GM18505 (cell line): ENCODE results near the gene NCBP2.

Experiments used
- ATAC-seq: cut with Tn5 transposase; IDR thresholded peaks from one replicate; pipeline ENCODE4 v1.9.1; 2021; ENCODE audit not compliant: unreplicated experiment
- POLR2A ChIP-seq: IDR thresholded peaks from 4 replicates; pipeline ENCODE4 v1.6.1; 2011; ENCODE audit warnings: borderline replicate concordance; ENCODE audit not compliant: insufficient read depth, insufficient read length; ENCODE audit errors: extremely low read depth

The NCBP2 gene

GRCh38 chr3:196901768-196902167 lies 40.6 kb downstream of the NCBP2 start:
- no peak for ATAC-seq

GRCh38 chr3:196896229-196896628 lies 46.1 kb downstream of the NCBP2 start:
- no peak for ATAC-seq
- TF ChIP-seq POLR2A: no peak

More at GRCh38 chr3:196901768-196902167, 40.6 kb downstream of the NCBP2 start:
- TF ChIP-seq POLR2A: no peak

- TF ChIP-seq POLR2A: no peak
- no peak for ATAC-seq
These were observed 47.6 kb downstream of the NCBP2 start for GRCh38 chr3:196894557-196895295.

DNA sequence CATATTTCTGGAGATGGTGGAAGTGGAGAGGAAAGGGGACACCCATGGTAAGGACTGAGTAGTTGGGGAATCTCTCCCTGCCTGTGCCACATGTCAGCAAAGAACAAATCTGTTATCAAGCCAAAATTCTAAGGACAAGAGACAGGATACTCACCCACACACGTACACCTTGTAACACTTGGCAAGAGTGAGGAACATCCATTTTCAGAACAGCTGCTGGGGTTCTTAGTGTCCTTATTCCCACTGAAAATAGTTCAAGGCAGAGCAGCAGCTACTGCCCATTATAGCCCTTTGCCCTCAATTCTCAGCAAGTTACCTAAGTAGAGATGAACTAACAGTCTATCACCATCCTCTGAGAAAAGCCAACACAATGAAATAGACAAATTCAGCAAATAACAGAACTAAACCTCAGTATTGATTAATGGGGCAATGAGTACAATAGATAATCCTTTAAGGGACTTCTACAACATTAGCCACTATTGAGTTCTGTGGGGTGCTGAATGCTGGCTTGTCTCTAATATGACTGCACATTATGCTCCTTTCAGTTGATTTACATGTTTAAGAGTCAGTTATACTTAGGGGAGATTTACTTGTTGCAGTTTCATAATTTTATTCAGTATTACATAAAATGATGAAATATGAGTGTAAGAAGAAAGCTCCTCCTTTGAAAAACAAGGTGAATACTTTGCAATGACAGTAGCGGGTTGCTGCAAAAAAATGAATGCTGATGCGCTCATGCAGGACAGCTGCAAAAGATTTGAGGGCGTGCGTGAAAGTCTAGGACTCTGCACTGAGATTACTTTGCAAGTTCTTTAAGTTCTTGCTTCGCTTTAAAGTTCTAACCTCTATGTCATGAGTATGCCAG lies 52.3 kb downstream of the NCBP2 start:
- no peak for TF ChIP-seq POLR2A
- ATAC-seq: no peak

- no peak for ATAC-seq
- no peak for TF ChIP-seq POLR2A
These were observed 56.2 kb downstream of the NCBP2 start for GRCh38 chr3:196886144-196886543.
